HG03571 (cell line): ENCODE data around the gene CKS2.

Experiments used
- ATAC-seq: cut with Tn5 transposase; IDR thresholded peaks from one replicate; pipeline ENCODE4 v1.9.1; 2021; ENCODE audit not compliant: unreplicated experiment

Gene CKS2

GRCh38 chr9:89346696-89347095 lies 35.7 kb downstream of the CKS2 start:
- no peak for ATAC-seq

GRCh38 chr9:89347651-89348050 lies 36.7 kb downstream of the CKS2 start:
- ATAC-seq, result no peak

- no peak for ATAC-seq
Observed at GRCh38 chr9:89349607-89350006, 38.6 kb downstream of the CKS2 start.

- no peak for ATAC-seq
Observed at GRCh38 chr9:89350988-89351557, 40.1 kb downstream of the CKS2 start.

GRCh38 chr9:89351584-89352300 lies 40.7 kb downstream of the CKS2 start:
- ATAC-seq, result no peak

- ATAC-seq, result no peak
Observed at GRCh38 chr9:89352451-89352850, 41.5 kb downstream of the CKS2 start.

GRCh38 chr9:89352874-89353649 lies 42.1 kb downstream of the CKS2 start:
- ATAC-seq, result no peak

GRCh38 chr9:89353989-89354388 lies 43.0 kb downstream of the CKS2 start:
- no peak for ATAC-seq

GRCh38 chr9:89354471-89354870 lies 43.5 kb downstream of the CKS2 start:
- ATAC-seq, result no peak

- ATAC-seq, result no peak
Observed at GRCh38 chr9:89356782-89357181, 45.8 kb downstream of the CKS2 start.

- no peak for ATAC-seq
Observed at GRCh38 chr9:89357331-89358197, 46.6 kb downstream of the CKS2 start.

GRCh38 chr9:89358376-89358916 lies 47.5 kb downstream of the CKS2 start:
- ATAC-seq, result no peak

- no peak for ATAC-seq
Observed at GRCh38 chr9:89358985-89359384, 48.0 kb downstream of the CKS2 start.

- ATAC-seq, result no peak
Observed at GRCh38 chr9:89359751-89360261, 48.8 kb downstream of the CKS2 start.

GRCh38 chr9:89360465-89360864 lies 49.5 kb downstream of the CKS2 start:
- no peak for ATAC-seq

- no peak for ATAC-seq
Observed at GRCh38 chr9:89361031-89361430, 50.0 kb downstream of the CKS2 start.

- no peak for ATAC-seq
Observed at GRCh38 chr9:89361816-89362646, 51.0 kb downstream of the CKS2 start.

GRCh38 chr9:89362647-89363310 lies 51.8 kb downstream of the CKS2 start:
- no peak for ATAC-seq

- no peak for ATAC-seq
Observed at GRCh38 chr9:89363311-89363670, 52.3 kb downstream of the CKS2 start.
